ENCODE measurements around the gene SLC30A3. TPM values are rescaled to one million over a fixed set of nuclear protein-coding genes. Genes with fewer than 3 reads are reported as not detected.

The SLC30A3 gene
- total and polyA plus RNA-seq, 2 donors (not counting 1 experiment from before 2014, with no cell fraction given): under 0.01 to 0.12 TPM

DNA sequence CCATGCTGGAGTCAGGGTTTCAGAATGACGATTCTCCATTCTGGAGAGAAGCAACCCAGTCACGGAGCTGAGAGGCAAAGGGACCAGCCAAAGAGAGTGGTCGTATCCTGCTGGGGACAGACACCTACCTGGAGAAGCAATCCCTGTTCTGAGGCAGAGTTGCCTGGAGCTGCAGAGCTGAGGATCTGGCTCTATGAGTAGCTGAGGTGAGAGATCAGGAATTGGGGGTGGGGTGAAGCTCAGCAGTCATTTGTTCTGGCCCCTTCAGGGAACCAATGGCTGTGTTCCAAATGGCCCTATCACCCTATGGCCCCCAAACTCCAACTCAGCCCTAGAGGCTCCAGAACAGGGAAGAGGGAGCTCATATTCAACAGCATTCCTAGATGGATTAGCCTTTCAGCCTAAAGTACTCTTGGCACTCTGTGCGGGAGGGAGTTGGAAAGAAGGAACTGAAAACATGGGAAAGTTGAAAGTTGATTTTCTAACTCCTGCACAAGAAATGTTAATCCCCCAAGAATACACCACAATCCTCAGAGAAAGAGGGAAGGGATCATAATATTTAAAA is 54.3 kb downstream of the SLC30A3 start:
- Histone ChIP-seq H3K79me2 (ENCODE audit: control insufficient read depth, insufficient read depth, low read length) (peaks cover 5% of the 10 kb centered on the region), H3K4me3 (replicated peaks in 1 of 4; ENCODE audit: control extremely low read depth in 1 of 4, insufficient read depth in 1 of 4, low read depth in 3 of 4, low read length in 4 of 4) (no peak overlapping the region), H2AFZ (ENCODE audit: low read length) (no peak overlapping the region), H3K9me3 (ENCODE audit: control insufficient read depth, insufficient read depth, low read depth, low read length) (no peaks in the 10 kb centered on the region), H4K20me1 (ENCODE audit: control insufficient read depth, extremely low read depth, insufficient read depth, low read length) (no peaks in the 10 kb centered on the region), H3K27ac (ENCODE audit: insufficient read depth, low read length) (no peak overlapping the region), H3K4me1 (ENCODE audit: control insufficient read depth, extremely low read depth, insufficient read depth, low read length) (peaks cover 4% of the 10 kb centered on the region), H3K36me3 (ENCODE audit: control insufficient read depth, insufficient read depth, low read length) (peaks cover 8% of the 10 kb centered on the region), H3K27me3 (ENCODE audit: control insufficient read depth, insufficient read depth, low read length) (no peaks in the 10 kb centered on the region), H3K4me2 (ENCODE audit: extremely low read depth, insufficient read depth, low read length) (no peak overlapping the region), H3K9ac (ENCODE audit: insufficient read depth, low read length) (no peak overlapping the region)
- TF ChIP-seq EZH2 (IDR thresholded peaks at IDR 0.05; ENCODE audit: low read length, missing control alignments) (no peak), CTCF (conservative IDR thresholded peaks at IDR 0.05 in 1 of 2, IDR thresholded peaks at IDR 0.05 in 1 of 2; ENCODE audit: low read depth in 1 of 2, low read length in 2 of 2) (no peak)
- DNase-seq (ENCODE audit: low read depth in 2 of 2): no peak

DNA sequence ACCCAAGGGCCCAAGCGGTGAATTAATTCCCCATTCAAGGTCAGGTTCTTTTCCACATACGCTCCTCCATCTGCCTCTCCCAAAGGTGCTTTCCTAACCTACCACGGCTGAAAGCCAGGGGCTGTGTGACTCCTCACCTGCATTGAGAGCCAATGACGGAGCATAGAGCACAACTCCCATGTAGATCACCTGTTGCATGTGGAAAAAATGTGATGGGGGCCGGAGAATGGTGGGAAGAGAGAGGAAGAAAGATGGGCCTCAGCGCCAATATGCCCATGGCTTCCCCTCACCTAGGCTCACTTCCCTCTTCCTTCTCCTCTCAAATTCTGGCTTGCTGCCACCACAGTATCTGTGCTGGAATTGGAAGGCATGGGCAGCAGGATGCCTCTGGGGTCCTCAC is 56.5 kb downstream of the SLC30A3 start:
- Histone ChIP-seq H3K27me3 (ENCODE audit: control insufficient read depth, insufficient read depth, low read length) (no peaks in the 10 kb centered on the region), H3K27ac (ENCODE audit: insufficient read depth, low read length) (no peak overlapping the region), H3K4me1 (ENCODE audit: control insufficient read depth, extremely low read depth, insufficient read depth, low read length) (no peaks in the 10 kb centered on the region), H3K9ac (ENCODE audit: insufficient read depth, low read length) (no peak overlapping the region), H3K9me3 (ENCODE audit: control insufficient read depth, insufficient read depth, low read depth, low read length) (no peaks in the 10 kb centered on the region), H4K20me1 (ENCODE audit: control insufficient read depth, extremely low read depth, insufficient read depth, low read length) (no peaks in the 10 kb centered on the region), H3K36me3 (ENCODE audit: control insufficient read depth, insufficient read depth, low read length) (peaks cover 13% of the 10 kb centered on the region), H2AFZ (ENCODE audit: low read length) (no peak overlapping the region), H3K4me3 (replicated peaks in 1 of 4; ENCODE audit: control extremely low read depth in 1 of 4, insufficient read depth in 1 of 4, low read depth in 3 of 4, low read length in 4 of 4) (no peak overlapping the region), H3K79me2 (ENCODE audit: control insufficient read depth, insufficient read depth, low read length) (no peaks in the 10 kb centered on the region), H3K4me2 (ENCODE audit: extremely low read depth, insufficient read depth, low read length) (no peak overlapping the region)
- TF ChIP-seq EZH2 (IDR thresholded peaks at IDR 0.05; ENCODE audit: low read length, missing control alignments): no peak
- no peak for TF ChIP-seq CTCF (conservative IDR thresholded peaks at IDR 0.05 in 1 of 2, IDR thresholded peaks at IDR 0.05 in 1 of 2; ENCODE audit: low read depth in 1 of 2, low read length in 2 of 2)
- DNase-seq (ENCODE audit: low read depth in 2 of 2): no peak

GRCh38 chr2:27205206-27205605 is 57.6 kb downstream of the SLC30A3 start:
- TF ChIP-seq CTCF (conservative IDR thresholded peaks at IDR 0.05 in 1 of 2, IDR thresholded peaks at IDR 0.05 in 1 of 2; ENCODE audit: low read depth in 1 of 2, low read length in 2 of 2) (no peak), EZH2 (IDR thresholded peaks at IDR 0.05; ENCODE audit: low read length, missing control alignments) (no peak)
- Histone ChIP-seq H3K9me3 (ENCODE audit: control insufficient read depth, insufficient read depth, low read depth, low read length) (no peaks in the 10 kb centered on the region), H3K4me2 (ENCODE audit: extremely low read depth, insufficient read depth, low read length) (no peak overlapping the region), H3K4me3 (replicated peaks in 1 of 4; ENCODE audit: control extremely low read depth in 1 of 4, insufficient read depth in 1 of 4, low read depth in 3 of 4, low read length in 4 of 4) (no peak overlapping the region), H3K4me1 (ENCODE audit: control insufficient read depth, extremely low read depth, insufficient read depth, low read length) (no peaks in the 10 kb centered on the region), H4K20me1 (ENCODE audit: control insufficient read depth, extremely low read depth, insufficient read depth, low read length) (no peaks in the 10 kb centered on the region), H3K27me3 (ENCODE audit: control insufficient read depth, insufficient read depth, low read length) (no peaks in the 10 kb centered on the region), H3K9ac (ENCODE audit: insufficient read depth, low read length) (no peak overlapping the region), H3K27ac (ENCODE audit: insufficient read depth, low read length) (no peak overlapping the region), H2AFZ (ENCODE audit: low read length) (no peak overlapping the region), H3K79me2 (ENCODE audit: control insufficient read depth, insufficient read depth, low read length) (no peaks in the 10 kb centered on the region), H3K36me3 (ENCODE audit: control insufficient read depth, insufficient read depth, low read length) (peaks cover 16% of the 10 kb centered on the region)
- no peak for DNase-seq (ENCODE audit: low read depth in 2 of 2)

Data from fibroblast of lung (primary cell).